ENCODE measurements around the gene HNRNPUL1.

The HNRNPUL1 gene

DNA sequence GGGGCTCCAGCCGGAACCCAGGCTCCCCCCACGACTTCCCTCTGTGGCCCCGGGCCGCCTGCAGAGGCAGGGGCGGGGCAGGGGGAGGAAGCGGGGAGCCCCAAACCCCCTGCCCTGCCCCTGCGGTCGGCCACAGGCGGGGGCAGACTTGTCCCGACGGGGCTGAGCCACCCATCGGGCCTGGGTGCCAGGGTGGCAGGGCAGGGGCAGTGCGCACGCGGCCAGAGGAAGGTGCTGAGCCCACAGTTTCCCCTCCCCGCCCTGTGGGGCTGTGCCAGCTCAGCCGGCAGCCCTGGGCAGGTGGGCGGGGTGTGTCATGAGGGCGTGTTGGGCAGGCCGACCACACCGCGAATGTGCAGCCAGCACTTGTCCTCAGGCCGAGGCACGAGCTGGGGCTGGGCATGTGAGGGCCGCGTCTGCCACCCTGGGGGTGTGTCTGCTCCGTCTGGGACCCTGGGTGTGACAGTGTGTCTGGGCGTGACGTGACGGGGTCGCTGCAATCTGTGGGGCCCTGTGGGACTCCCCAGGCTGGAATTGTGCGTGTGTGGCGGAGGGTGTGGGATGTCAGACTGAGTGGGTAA lies 63.5 kb downstream of the HNRNPUL1 start:
- peak overlapping the region; percentile 50 for H3K4me3 ChIP-seq (ENCODE audit: low read depth, low read length)
- TF ChIP-seq, protein P1, sequence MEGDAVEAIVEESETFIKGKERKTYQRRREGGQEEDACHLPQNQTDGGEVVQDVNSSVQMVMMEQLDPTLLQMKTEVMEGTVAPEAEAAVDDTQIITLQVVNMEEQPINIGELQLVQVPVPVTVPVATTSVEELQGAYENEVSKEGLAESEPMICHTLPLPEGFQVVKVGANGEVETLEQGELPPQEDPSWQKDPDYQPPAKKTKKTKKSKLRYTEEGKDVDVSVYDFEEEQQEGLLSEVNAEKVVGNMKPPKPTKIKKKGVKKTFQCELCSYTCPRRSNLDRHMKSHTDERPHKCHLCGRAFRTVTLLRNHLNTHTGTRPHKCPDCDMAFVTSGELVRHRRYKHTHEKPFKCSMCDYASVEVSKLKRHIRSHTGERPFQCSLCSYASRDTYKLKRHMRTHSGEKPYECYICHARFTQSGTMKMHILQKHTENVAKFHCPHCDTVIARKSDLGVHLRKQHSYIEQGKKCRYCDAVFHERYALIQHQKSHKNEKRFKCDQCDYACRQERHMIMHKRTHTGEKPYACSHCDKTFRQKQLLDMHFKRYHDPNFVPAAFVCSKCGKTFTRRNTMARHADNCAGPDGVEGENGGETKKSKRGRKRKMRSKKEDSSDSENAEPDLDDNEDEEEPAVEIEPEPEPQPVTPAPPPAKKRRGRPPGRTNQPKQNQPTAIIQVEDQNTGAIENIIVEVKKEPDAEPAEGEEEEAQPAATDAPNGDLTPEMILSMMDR (IDR thresholded peaks at IDR 0.05; ENCODE audit: low read depth, low read length, missing control alignments): no peak
- no peak for DNase-seq (ENCODE audit: low read depth)

DNA sequence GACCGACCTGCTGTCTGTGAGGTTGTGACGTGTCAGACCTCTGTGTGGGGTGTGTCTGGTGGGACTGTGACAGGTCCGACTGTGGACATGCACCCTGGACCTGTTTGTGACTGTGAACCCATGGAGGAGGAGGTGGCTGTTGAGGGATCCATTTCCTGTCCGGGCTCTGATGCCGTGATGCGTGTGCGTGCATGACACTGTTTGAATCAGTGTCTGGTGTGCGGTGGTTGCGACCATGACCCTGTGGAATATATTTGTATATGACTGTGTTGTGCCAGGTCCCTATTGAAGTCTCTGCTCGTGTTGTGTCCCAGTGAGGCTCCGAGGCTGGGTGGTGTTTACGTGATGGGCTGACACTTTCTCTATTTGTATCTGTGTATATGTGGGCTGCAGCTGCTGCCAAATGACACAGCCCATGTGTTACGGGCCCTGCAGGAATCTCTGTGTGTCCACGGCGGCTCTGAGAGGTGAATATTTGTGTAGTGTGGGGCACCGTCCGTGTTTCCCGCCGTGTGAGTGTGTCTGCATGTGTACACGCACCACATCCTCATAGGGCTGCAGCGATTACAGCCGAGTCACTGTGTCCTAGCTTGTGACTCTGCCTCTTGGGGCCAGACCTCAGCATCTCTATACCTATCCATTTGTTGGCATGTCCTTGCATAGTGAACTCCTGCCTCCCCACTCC lies 64.1 kb downstream of the HNRNPUL1 start:
- DNase-seq (ENCODE audit: low read depth): no peak
- peak overlapping the region; percentile 50 for H3K4me3 ChIP-seq (ENCODE audit: low read depth, low read length)

DNA sequence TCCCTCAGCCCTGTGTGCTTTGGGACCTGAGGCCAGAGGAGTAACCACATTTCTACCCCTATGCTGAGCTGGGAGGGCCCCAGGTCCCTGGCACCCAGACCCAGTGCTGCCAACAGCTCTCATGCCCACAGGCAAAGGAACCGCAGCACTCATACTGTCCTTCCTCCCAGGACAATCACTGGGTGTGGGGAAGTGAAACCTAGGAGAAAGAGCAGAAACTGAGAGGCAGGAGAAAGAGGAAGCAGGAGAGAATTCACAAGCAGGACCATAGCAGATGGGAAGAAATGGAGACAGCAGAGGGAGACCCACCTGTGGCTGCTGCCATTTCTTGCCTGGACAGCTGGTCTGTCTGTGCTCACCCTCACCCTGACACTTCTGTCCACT lies 64.7 kb downstream of the HNRNPUL1 start:
- H3K4me3 ChIP-seq (ENCODE audit: low read depth, low read length): no peak overlapping the region
- TF ChIP-seq, protein P1 (IDR thresholded peaks at IDR 0.05; ENCODE audit: low read depth, low read length, missing control alignments): no peak
- DNase-seq (ENCODE audit: low read depth): no peak

More for the DNA sequence above, 64.1 kb downstream of the HNRNPUL1 start:
- TF ChIP-seq, protein P1 (IDR thresholded peaks at IDR 0.05; ENCODE audit: low read depth, low read length, missing control alignments): no peak

DNA sequence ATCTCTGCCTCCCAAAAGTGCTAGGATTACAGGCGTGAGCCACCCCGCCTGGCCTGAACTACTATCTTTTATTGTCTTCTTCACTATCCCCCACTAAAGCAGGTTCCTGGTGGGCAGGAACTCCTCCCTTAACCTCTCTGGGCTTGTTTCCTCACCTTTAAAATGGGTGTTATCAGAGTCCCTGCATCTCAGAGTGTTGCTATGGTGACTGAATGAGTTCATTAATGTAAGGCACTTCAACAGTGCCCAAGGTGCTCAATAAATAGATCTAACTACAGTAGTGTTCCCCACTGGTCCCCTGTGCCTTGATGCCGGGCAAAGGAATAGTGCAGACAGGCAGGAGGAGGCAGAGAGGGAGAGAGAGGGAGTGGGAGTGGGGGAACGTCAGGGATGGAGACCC lies 66.3 kb downstream of the HNRNPUL1 start:
- TF ChIP-seq, protein P1 (IDR thresholded peaks at IDR 0.05; ENCODE audit: low read depth, low read length, missing control alignments): no peak
- H3K4me3 ChIP-seq (ENCODE audit: low read depth, low read length): no peak overlapping the region
- DNase-seq (ENCODE audit: low read depth): no peak

DNA sequence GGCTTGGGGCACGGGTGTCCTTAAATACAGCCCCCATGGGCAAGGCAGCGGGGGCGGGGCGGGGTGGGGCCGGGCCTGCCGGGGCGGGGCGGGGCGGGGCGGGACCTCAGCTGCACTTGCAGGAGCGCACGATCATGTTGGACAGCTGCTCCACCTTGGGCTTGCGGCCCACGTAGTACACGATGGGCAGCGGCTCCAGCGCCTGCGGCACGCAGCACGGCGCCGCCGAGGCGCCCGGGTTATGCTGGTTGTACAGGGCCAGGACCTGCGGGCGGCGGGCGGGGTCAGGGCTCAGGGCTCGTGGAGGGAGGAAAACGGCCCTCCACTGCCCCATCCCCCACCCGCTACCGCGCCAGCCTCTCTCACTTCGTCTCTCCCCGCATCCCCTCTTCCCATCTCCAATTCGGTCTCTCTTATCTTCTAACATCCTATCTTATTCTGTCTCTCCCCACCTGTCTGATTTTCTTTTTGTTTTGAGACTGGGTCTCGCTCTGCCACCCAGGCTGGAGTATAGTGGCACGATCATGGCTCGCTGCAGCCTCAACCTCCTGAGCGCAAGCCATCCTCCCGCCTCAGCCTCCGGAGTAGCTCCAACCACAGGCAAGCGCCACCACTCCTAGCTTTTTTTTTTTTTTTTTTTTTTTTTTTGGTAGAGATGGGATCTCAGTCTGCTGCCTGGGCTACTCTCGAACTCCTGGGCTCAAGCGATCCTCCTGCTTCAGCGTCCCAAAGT lies 66.9 kb downstream of the HNRNPUL1 start:
- H3K4me3 ChIP-seq (ENCODE audit: low read depth, low read length): no peak overlapping the region
- TF ChIP-seq, protein P1 (IDR thresholded peaks at IDR 0.05; ENCODE audit: low read depth, low read length, missing control alignments): no peak
- no peak for DNase-seq (ENCODE audit: low read depth)

DNA sequence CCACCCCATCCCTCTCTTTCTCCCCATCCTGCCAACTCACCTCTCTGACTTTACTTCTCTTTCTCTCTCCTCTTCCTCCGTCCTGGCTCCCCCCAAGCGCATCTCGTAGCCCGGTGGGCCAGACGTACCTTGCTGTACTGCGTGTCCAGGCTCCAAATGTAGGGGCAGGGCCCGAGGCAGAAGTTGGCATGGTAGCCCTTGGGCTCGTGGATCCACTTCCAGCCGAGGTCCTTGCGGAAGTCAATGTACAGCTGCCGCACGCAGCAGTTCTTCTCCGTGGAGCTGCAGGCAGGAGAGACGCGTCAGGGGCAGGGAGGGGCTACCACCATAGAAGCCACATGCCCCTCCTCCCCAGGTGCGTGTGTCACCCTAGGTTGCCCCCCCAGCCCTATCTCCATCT lies 67.8 kb downstream of the HNRNPUL1 start:
- TF ChIP-seq, protein P1 (IDR thresholded peaks at IDR 0.05; ENCODE audit: low read depth, low read length, missing control alignments): no peak

More for the DNA sequence above, 67.8 kb downstream of the HNRNPUL1 start:
- H3K4me3 ChIP-seq (ENCODE audit: low read depth, low read length): no peak overlapping the region
- DNase-seq (ENCODE audit: low read depth): no peak

Measured in GM12864 (cell line).